Keratinocyte (primary cell): ENCODE data around the gene ATMIN. TPM values are rescaled to one million over a fixed set of nuclear protein-coding genes. Genes with fewer than 3 reads are reported as not detected.
A peak's percentile ranks its signal among the peaks of the same experiment; 100 is the strongest.

Source experiments
- DNase-seq: peaks from one replicate; pipeline ENCODE4 v3.0.0-alpha.2; 2011; ENCODE audit warnings: low read depth, missing footprints, low spot score
- FAIRE-seq: peaks from 2 replicates; lab custom pipeline; 2011; peaks lifted over from hg19 to GRCh38; lab: Jason Lieb, UNC
- H2AFZ ChIP-seq: 2 replicates; pipeline ENCODE4 v1.6.0; 2012; ENCODE audit warnings: low read length, control low read depth, inconsistent platforms; ENCODE audit not compliant: control insufficient read depth
- H3K27ac ChIP-seq: 2 replicates; pipeline ENCODE4 v1.5.1; 2011; ENCODE audit warnings: low read length; ENCODE audit not compliant: control insufficient read depth, insufficient read depth
- H3K27me3 ChIP-seq: 3 replicates; pipeline ENCODE4 v1.6.0; 2011; ENCODE audit warnings: low read length; ENCODE audit not compliant: control insufficient read depth, insufficient read depth; ENCODE audit errors: extremely low read depth
- H3K36me3 ChIP-seq, 2 experiments: 2 replicates in 1 of 2; 3 replicates in 1 of 2; pipeline ENCODE4 v1.5.1; 2011; ENCODE audit warnings: low read length in 2 of 2, mild to moderate bottlenecking in 1 of 2; ENCODE audit not compliant: control insufficient read depth in 2 of 2, insufficient read depth in 2 of 2; ENCODE audit errors: extremely low read depth in 1 of 2
- H3K4me1 ChIP-seq: 3 replicates; pipeline ENCODE4 v1.5.1; 2011; ENCODE audit warnings: low read length; ENCODE audit not compliant: control insufficient read depth, insufficient read depth; ENCODE audit errors: extremely low read depth
- H3K4me2 ChIP-seq: 3 replicates; pipeline ENCODE4 v1.6.0; 2011; ENCODE audit warnings: low read depth, low read length; ENCODE audit not compliant: control insufficient read depth, insufficient read depth; ENCODE audit errors: extremely low read depth
- H3K4me3 ChIP-seq, 3 experiments: fragments of 200-600 bp in 1 of 3; sonication (generic) in 1 of 3; 2 replicates in 2 of 3; 3 replicates in 1 of 3; pipeline ENCODE4 v1.5.1; 2011 to 2016; ENCODE audit warnings: low read length in 3 of 3, mild to moderate bottlenecking in 3 of 3, control low read depth in 2 of 3, inconsistent platforms in 1 of 3, low read depth in 1 of 3, mixed read lengths in 1 of 3, mixed run types in 1 of 3, moderate library complexity in 1 of 3; ENCODE audit not compliant: control insufficient read depth in 2 of 3, insufficient read depth in 2 of 3; ENCODE audit errors: extremely low read depth in 1 of 3
- H3K79me2 ChIP-seq: 2 replicates; pipeline ENCODE4 v1.6.0; 2012; ENCODE audit warnings: low read length; ENCODE audit not compliant: control insufficient read depth, insufficient read depth
- H3K9ac ChIP-seq: 3 replicates; pipeline ENCODE4 v1.6.0; 2011; ENCODE audit warnings: low read length; ENCODE audit not compliant: control insufficient read depth, insufficient read depth; ENCODE audit errors: extremely low read depth
- H3K9me1 ChIP-seq: 3 replicates; pipeline ENCODE4 v1.6.0; 2011; ENCODE audit warnings: low read length; ENCODE audit not compliant: control insufficient read depth, insufficient read depth; ENCODE audit errors: extremely low read depth
- H3K9me3 ChIP-seq: 2 replicates; pipeline ENCODE4 v1.5.1; 2012; ENCODE audit warnings: low read depth, low read length; ENCODE audit not compliant: control insufficient read depth
- H4K20me1 ChIP-seq: 3 replicates; pipeline ENCODE4 v1.6.0; 2011; ENCODE audit warnings: low read length; ENCODE audit not compliant: control insufficient read depth, insufficient read depth; ENCODE audit errors: extremely low read depth
- CTCF ChIP-seq, 3 experiments: IDR thresholded peaks in 1 of 3; conservative IDR thresholded peaks in 1 of 3; optimal IDR thresholded peaks in 1 of 3; 2 replicates in 2 of 3; 3 replicates in 1 of 3; pipeline versions ENCODE3 to v1.5.1; 2011; ENCODE audit warnings: low read length in 3 of 3, mild to moderate bottlenecking in 3 of 3, moderate library complexity in 2 of 3, control low read depth in 1 of 3, inconsistent platforms in 1 of 3; ENCODE audit not compliant: insufficient read depth in 2 of 3; ENCODE audit errors: extremely low read depth in 1 of 3
- EZH2 ChIP-seq: IDR thresholded peaks from one replicate; pipeline ENCODE4 v1.6.1; 2012; ENCODE audit warnings: inconsistent platforms, mild to moderate bottlenecking, low read length, moderate library complexity
- dilution Hi-C: fragments of 300-500 bp; cut with MboI; formaldehyde crosslinking; loops from one replicate; pipeline ENCODE4 v1.7.0; 2020; ENCODE audit warnings: low sequenced_read_pairs; ENCODE audit not compliant: extremely low pct_ligation_motif_present
- polyA plus RNA-seq, 5 experiments: library from polyadenylated mRNA; depleted of rRNA in 3 of 5; stranded (reverse) in 3 of 5; stranded (forward) in 1 of 5; unstranded in 1 of 5; fragments of >200 nt; gene quantifications; 1 replicate in 1 of 5; 2 replicates in 3 of 5; 3 replicates in 1 of 5; pipeline versions ENCODE4 v1.2.1 to v1.2.3, GENCODE V29; 2011 to 2012; ENCODE audit warnings: missing spikeins in 2 of 5, low read depth in 1 of 5, low replicate concordance in 1 of 5

The ATMIN gene
- polyA plus RNA-seq, 1 donor (not counting 4 experiments of a cell fraction or from before 2014, with no cell fraction given), result 31.2 TPM

- Histone ChIP-seq H3K4me2 (peak overlapping the region; percentile 83), H4K20me1 (no peaks in the 10 kb centered on the region), H3K27me3 (no peaks in the 10 kb centered on the region), H3K9ac (peak overlapping the region; percentile 35), H3K36me3 (peaks cover 0 to 3% of the 10 kb centered on the region in 2 experiments), H3K27ac (peak overlapping the region; percentile 34), H3K4me1 (peaks cover 18% of the 10 kb centered on the region), H3K9me1 (peaks cover 3% of the 10 kb centered on the region), H2AFZ (no peak overlapping the region), H3K79me2 (peaks cover 85% of the 10 kb centered on the region), H3K9me3 (no peaks in the 10 kb centered on the region), H3K4me3 (peak overlapping the region in 2 of 3 experiments; percentile 33 to 51)
- FAIRE-seq, result no peak
- dilution Hi-C loops, result no loop called here
- DNase-seq, result peak; percentile 15
- no peak for TF ChIP-seq EZH2
- peak in 2 of 3 experiments; percentile 27 to 53 for TF ChIP-seq CTCF (optimal IDR thresholded peaks at IDR 0.05 in 1 of 3, IDR thresholded peaks at IDR 0.05 in 1 of 3, conservative IDR thresholded peaks at IDR 0.05 in 1 of 3; ENCODE audit: extremely low read depth in 1 of 3, insufficient read depth in 2 of 3, low read length in 3 of 3)
Measured at GRCh38 chr16:81004646-81005353, 30.8 kb upstream of the ATMIN start.

- Histone ChIP-seq H3K27me3 (no peaks in the 10 kb centered on the region), H2AFZ (no peak overlapping the region), H3K4me2 (peak overlapping the region; percentile 96), H3K9me1 (peaks cover 3% of the 10 kb centered on the region), H3K27ac (peak overlapping the region; percentile 99), H3K36me3 (peaks cover 0 to 3% of the 10 kb centered on the region in 2 experiments), H3K9me3 (no peaks in the 10 kb centered on the region), H4K20me1 (no peaks in the 10 kb centered on the region), H3K9ac (peak overlapping the region; percentile 98), H3K4me1 (peaks cover 18% of the 10 kb centered on the region), H3K4me3 (peak overlapping the region; percentile 79 to 90 (median 85)), H3K79me2 (peaks cover 84% of the 10 kb centered on the region)
- TF ChIP-seq EZH2 (no peak), CTCF (optimal IDR thresholded peaks at IDR 0.05 in 1 of 3, IDR thresholded peaks at IDR 0.05 in 1 of 3, conservative IDR thresholded peaks at IDR 0.05 in 1 of 3; ENCODE audit: extremely low read depth in 1 of 3, insufficient read depth in 2 of 3, low read length in 3 of 3) (no peak)
- DNase-seq (no peak), FAIRE-seq (no peak)
- dilution Hi-C loops, result no loop called here
Measured at GRCh38 chr16:81005610-81006161, 30.0 kb upstream of the ATMIN start.
